ENCODE measurements around the gene CDH4.
"Not testable (repeated sequence)": the region's sequence is repeated elsewhere in the genome, so short reads cannot be mapped to it uniquely, and the experiment has no call there.

The CDH4 gene

GRCh38 chr20:61394088-61394799 lies 142.2 kb downstream of the CDH4 start:
- no peak overlapping the region for H3K4me3 ChIP-seq (ENCODE audit: low read depth in 1 of 2, low read length in 2 of 2)
- no peaks in the 10 kb centered on the region for H3K27me3 ChIP-seq (ENCODE audit: control insufficient read depth in 1 of 2, insufficient read depth in 2 of 2, low read length in 2 of 2)
- peaks cover 0 to 13% of the 10 kb centered on the region in 2 donors for H3K9me3 ChIP-seq (ENCODE audit: control insufficient read depth in 1 of 2, low read length in 2 of 2)
- H3K36me3 ChIP-seq (ENCODE audit: control insufficient read depth in 1 of 2, insufficient read depth in 2 of 2, low read length in 2 of 2) = no peaks in the 10 kb centered on the region
- H3K4me1 ChIP-seq (ENCODE audit: control insufficient read depth in 1 of 2, insufficient read depth in 2 of 2, low read length in 2 of 2) = no peaks in the 10 kb centered on the region
- no peak overlapping the region for H3K27ac ChIP-seq (ENCODE audit: low read depth, low read length)
- H3K9ac ChIP-seq (ENCODE audit: low read depth in 1 of 2, low read length in 2 of 2) = no peak overlapping the region

- H3K4me3 ChIP-seq (ENCODE audit: low read depth in 1 of 2, low read length in 2 of 2) = no peak overlapping the region
- H3K27me3 ChIP-seq (ENCODE audit: control insufficient read depth in 1 of 2, insufficient read depth in 2 of 2, low read length in 2 of 2) = no peaks in the 10 kb centered on the region
- H3K9me3 ChIP-seq (ENCODE audit: control insufficient read depth in 1 of 2, low read length in 2 of 2) = peaks cover 0 to 10% of the 10 kb centered on the region in 2 donors
- no peaks in the 10 kb centered on the region for H3K36me3 ChIP-seq (ENCODE audit: control insufficient read depth in 1 of 2, insufficient read depth in 2 of 2, low read length in 2 of 2)
- H3K9ac ChIP-seq (ENCODE audit: low read depth in 1 of 2, low read length in 2 of 2) = no peak overlapping the region
- no peaks in the 10 kb centered on the region for H3K4me1 ChIP-seq (ENCODE audit: control insufficient read depth in 1 of 2, insufficient read depth in 2 of 2, low read length in 2 of 2)
- H3K27ac ChIP-seq (ENCODE audit: low read depth, low read length) = no peak overlapping the region
Observed at GRCh38 chr20:61396262-61396848, 144.3 kb downstream of the CDH4 start.

- Histone ChIP-seq H3K36me3 (ENCODE audit: control insufficient read depth in 1 of 2, insufficient read depth in 2 of 2, low read length in 2 of 2) (no peaks in the 10 kb centered on the region), H3K27ac (ENCODE audit: low read depth, low read length) (no peak overlapping the region), H3K4me1 (ENCODE audit: control insufficient read depth in 1 of 2, insufficient read depth in 2 of 2, low read length in 2 of 2) (no peaks in the 10 kb centered on the region), H3K4me3 (ENCODE audit: low read depth in 1 of 2, low read length in 2 of 2) (no peak overlapping the region), H3K9ac (ENCODE audit: low read depth in 1 of 2, low read length in 2 of 2) (no peak overlapping the region), H3K27me3 (ENCODE audit: control insufficient read depth in 1 of 2, insufficient read depth in 2 of 2, low read length in 2 of 2) (no peaks in the 10 kb centered on the region), H3K9me3 (ENCODE audit: control insufficient read depth in 1 of 2, low read length in 2 of 2) (peaks cover 0 to 13% of the 10 kb centered on the region in 2 donors)
Observed at GRCh38 chr20:61397146-61397545, 145.1 kb downstream of the CDH4 start.

GRCh38 chr20:61397790-61398189 lies 145.7 kb downstream of the CDH4 start:
- H3K9ac ChIP-seq (ENCODE audit: low read depth in 1 of 2, low read length in 2 of 2) = no peak overlapping the region
- no peaks in the 10 kb centered on the region for H3K4me1 ChIP-seq (ENCODE audit: control insufficient read depth in 1 of 2, insufficient read depth in 2 of 2, low read length in 2 of 2)
- H3K4me3 ChIP-seq (ENCODE audit: low read depth in 1 of 2, low read length in 2 of 2) = no peak overlapping the region
- H3K27me3 ChIP-seq (ENCODE audit: control insufficient read depth in 1 of 2, insufficient read depth in 2 of 2, low read length in 2 of 2) = no peaks in the 10 kb centered on the region
- H3K27ac ChIP-seq (ENCODE audit: low read depth, low read length) = no peak overlapping the region
- no peaks in the 10 kb centered on the region for H3K36me3 ChIP-seq (ENCODE audit: control insufficient read depth in 1 of 2, insufficient read depth in 2 of 2, low read length in 2 of 2)
- H3K9me3 ChIP-seq (ENCODE audit: control insufficient read depth in 1 of 2, low read length in 2 of 2) = peaks cover 0 to 11% of the 10 kb centered on the region in 2 donors

GRCh38 chr20:61399433-61399832 lies 147.4 kb downstream of the CDH4 start:
- Histone ChIP-seq H3K4me1 (ENCODE audit: control insufficient read depth in 1 of 2, insufficient read depth in 2 of 2, low read length in 2 of 2) (no peaks in the 10 kb centered on the region), H3K4me3 (ENCODE audit: low read depth in 1 of 2, low read length in 2 of 2) (no peak overlapping the region), H3K27me3 (ENCODE audit: control insufficient read depth in 1 of 2, insufficient read depth in 2 of 2, low read length in 2 of 2) (no peaks in the 10 kb centered on the region), H3K9me3 (ENCODE audit: control insufficient read depth in 1 of 2, low read length in 2 of 2) (peaks cover 0 to 10% of the 10 kb centered on the region in 2 donors), H3K36me3 (ENCODE audit: control insufficient read depth in 1 of 2, insufficient read depth in 2 of 2, low read length in 2 of 2) (no peaks in the 10 kb centered on the region), H3K27ac (ENCODE audit: low read depth, low read length) (no peak overlapping the region), H3K9ac (ENCODE audit: low read depth in 1 of 2, low read length in 2 of 2) (no peak overlapping the region)

- no peaks in the 10 kb centered on the region for H3K27me3 ChIP-seq (ENCODE audit: control insufficient read depth in 1 of 2, insufficient read depth in 2 of 2, low read length in 2 of 2)
- no peak overlapping the region for H3K27ac ChIP-seq (ENCODE audit: low read depth, low read length)
- peaks cover 0 to 10% of the 10 kb centered on the region in 2 donors for H3K9me3 ChIP-seq (ENCODE audit: control insufficient read depth in 1 of 2, low read length in 2 of 2)
Observed at GRCh38 chr20:61400499-61400898, 148.4 kb downstream of the CDH4 start.

GRCh38 chr20:61404303-61404702 lies 152.2 kb downstream of the CDH4 start:
- Histone ChIP-seq H3K9me3 (ENCODE audit: control insufficient read depth in 1 of 2, low read length in 2 of 2) (peaks cover 0 to 10% of the 10 kb centered on the region in 2 donors), H3K27me3 (ENCODE audit: control insufficient read depth in 1 of 2, insufficient read depth in 2 of 2, low read length in 2 of 2) (no peaks in the 10 kb centered on the region), H3K27ac (ENCODE audit: low read depth, low read length) (no peak overlapping the region), H3K4me3 (ENCODE audit: low read depth in 1 of 2, low read length in 2 of 2) (no peak overlapping the region), H3K36me3 (ENCODE audit: control insufficient read depth in 1 of 2, insufficient read depth in 2 of 2, low read length in 2 of 2) (no peaks in the 10 kb centered on the region), H3K4me1 (ENCODE audit: control insufficient read depth in 1 of 2, insufficient read depth in 2 of 2, low read length in 2 of 2) (no peaks in the 10 kb centered on the region), H3K9ac (ENCODE audit: low read depth in 1 of 2, low read length in 2 of 2) (no peak overlapping the region)

More at GRCh38 chr20:61400499-61400898, 148.4 kb downstream of the CDH4 start:
- Histone ChIP-seq H3K4me1 (ENCODE audit: control insufficient read depth in 1 of 2, insufficient read depth in 2 of 2, low read length in 2 of 2) (no peaks in the 10 kb centered on the region), H3K4me3 (ENCODE audit: low read depth in 1 of 2, low read length in 2 of 2) (no peak overlapping the region), H3K36me3 (ENCODE audit: control insufficient read depth in 1 of 2, insufficient read depth in 2 of 2, low read length in 2 of 2) (no peaks in the 10 kb centered on the region), H3K9ac (ENCODE audit: low read depth in 1 of 2, low read length in 2 of 2) (no peak overlapping the region)

- H3K4me3 ChIP-seq (ENCODE audit: low read depth in 1 of 2, low read length in 2 of 2) = no peak overlapping the region
- no peaks in the 10 kb centered on the region for H3K4me1 ChIP-seq (ENCODE audit: control insufficient read depth in 1 of 2, insufficient read depth in 2 of 2, low read length in 2 of 2)
Observed at GRCh38 chr20:61405007-61405406, 152.9 kb downstream of the CDH4 start.

GRCh38 chr20:61406773-61407172 lies 154.7 kb downstream of the CDH4 start:
- H3K9me3 ChIP-seq (ENCODE audit: control insufficient read depth in 1 of 2, low read length in 2 of 2); H3K36me3 ChIP-seq (ENCODE audit: control insufficient read depth in 1 of 2, insufficient read depth in 2 of 2, low read length in 2 of 2); H3K27me3 ChIP-seq (ENCODE audit: control insufficient read depth in 1 of 2, insufficient read depth in 2 of 2, low read length in 2 of 2); H3K4me3 ChIP-seq (ENCODE audit: low read depth in 1 of 2, low read length in 2 of 2); H3K4me1 ChIP-seq (ENCODE audit: control insufficient read depth in 1 of 2, insufficient read depth in 2 of 2, low read length in 2 of 2); H3K27ac ChIP-seq (ENCODE audit: low read depth, low read length); H3K9ac ChIP-seq (ENCODE audit: low read depth in 1 of 2, low read length in 2 of 2): not testable (repeated sequence)

More at GRCh38 chr20:61405007-61405406, 152.9 kb downstream of the CDH4 start:
- Histone ChIP-seq H3K9me3 (ENCODE audit: control insufficient read depth in 1 of 2, low read length in 2 of 2) (peaks cover 0 to 10% of the 10 kb centered on the region in 2 donors), H3K36me3 (ENCODE audit: control insufficient read depth in 1 of 2, insufficient read depth in 2 of 2, low read length in 2 of 2) (no peaks in the 10 kb centered on the region), H3K27me3 (ENCODE audit: control insufficient read depth in 1 of 2, insufficient read depth in 2 of 2, low read length in 2 of 2) (no peaks in the 10 kb centered on the region), H3K9ac (ENCODE audit: low read depth in 1 of 2, low read length in 2 of 2) (no peak overlapping the region), H3K27ac (ENCODE audit: low read depth, low read length) (no peak overlapping the region)

- Histone ChIP-seq H3K9ac (ENCODE audit: low read depth in 1 of 2, low read length in 2 of 2) (no peak overlapping the region), H3K9me3 (ENCODE audit: control insufficient read depth in 1 of 2, low read length in 2 of 2) (peaks cover 0 to 8% of the 10 kb centered on the region in 2 donors), H3K27me3 (ENCODE audit: control insufficient read depth in 1 of 2, insufficient read depth in 2 of 2, low read length in 2 of 2) (no peaks in the 10 kb centered on the region)
Observed at GRCh38 chr20:61407561-61407960, 155.5 kb downstream of the CDH4 start.

More at GRCh38 chr20:61407561-61407960, 155.5 kb downstream of the CDH4 start:
- H3K4me1 ChIP-seq (ENCODE audit: control insufficient read depth in 1 of 2, insufficient read depth in 2 of 2, low read length in 2 of 2) = no peaks in the 10 kb centered on the region
- no peaks in the 10 kb centered on the region for H3K36me3 ChIP-seq (ENCODE audit: control insufficient read depth in 1 of 2, insufficient read depth in 2 of 2, low read length in 2 of 2)
- no peak overlapping the region for H3K4me3 ChIP-seq (ENCODE audit: low read depth in 1 of 2, low read length in 2 of 2)
- no peak overlapping the region for H3K27ac ChIP-seq (ENCODE audit: low read depth, low read length)
